GM18517 (cell line): ENCODE measurements around the gene SEZ6.

Experiments used
- ATAC-seq: cut with Tn5 transposase; IDR thresholded peaks from one replicate; pipeline ENCODE4 v1.9.1; 2021; ENCODE audit warnings: mild to moderate bottlenecking, moderate library complexity; ENCODE audit not compliant: unreplicated experiment

The SEZ6 gene

GRCh38 chr17:28907709-28908475, 97.9 kb downstream of the SEZ6 start:
- ATAC-seq: no peak

DNA sequence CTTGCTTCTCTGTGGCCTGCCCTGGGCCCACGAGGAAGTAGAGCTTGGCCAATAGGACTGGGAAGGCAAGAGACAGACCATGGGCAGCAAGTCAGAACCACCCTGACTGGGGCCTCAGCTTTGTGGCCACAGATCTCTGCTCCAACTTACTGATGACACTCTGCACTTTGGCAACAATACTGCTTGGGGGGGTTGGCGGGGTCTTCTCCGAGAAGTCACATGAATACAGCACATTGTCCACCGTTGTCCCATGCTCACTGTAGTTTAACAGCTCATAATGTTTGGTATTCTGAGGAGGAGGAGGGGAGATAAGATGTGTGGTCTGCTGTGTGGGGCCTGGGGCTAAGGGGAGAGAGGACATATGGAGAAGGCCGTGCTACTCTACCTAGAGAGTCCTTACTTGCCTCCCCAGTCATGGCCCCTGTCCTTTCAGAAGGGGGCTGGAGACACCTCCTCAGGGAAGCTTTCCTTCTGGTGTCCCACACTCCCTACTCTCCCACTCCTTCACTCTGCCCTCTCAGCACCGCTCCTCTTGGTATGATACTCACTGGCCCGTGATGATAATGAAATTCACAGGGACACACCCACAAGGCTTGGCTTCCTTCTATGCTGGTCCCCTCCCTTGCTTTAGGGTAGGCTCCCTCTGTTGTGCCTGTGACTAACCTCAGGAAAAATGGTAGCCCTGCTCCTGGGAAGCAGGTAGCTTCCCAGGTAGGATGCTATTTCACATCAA, 99.0 kb downstream of the SEZ6 start:
- no peak for ATAC-seq

GRCh38 chr17:28906276-28906675, 99.6 kb downstream of the SEZ6 start:
- ATAC-seq: no peak
